CD4-positive, alpha-beta T cell treated with Interleukin-15 for 4 hours (primary cell): ENCODE results near the gene MSI2.

Source experiments
- DNase-seq: peaks from one replicate; pipeline ENCODE4 v3.0.0-alpha.2; 2020; ENCODE audit warnings: low spot score

MSI2 gene

DNA sequence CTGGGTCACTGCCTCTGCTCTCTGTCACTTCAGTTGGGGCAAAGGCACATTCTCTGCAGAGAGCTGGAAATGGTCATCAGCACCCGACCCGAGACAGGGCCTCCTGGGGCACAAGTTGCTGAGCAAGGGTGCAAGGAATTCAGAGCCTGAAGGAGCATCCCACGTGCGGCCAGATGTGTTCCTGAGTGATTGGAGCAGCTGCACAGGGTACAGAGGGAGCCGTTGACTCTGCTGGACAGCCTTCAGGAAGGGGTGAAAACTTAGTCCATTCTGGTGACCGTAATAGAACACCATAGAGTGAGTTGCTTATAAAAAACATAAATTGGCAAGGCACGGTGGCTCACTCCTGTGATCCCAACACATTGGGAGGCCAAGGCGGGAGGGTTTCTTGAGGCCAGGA, 382.0 kb downstream of the MSI2 start:
- DNase-seq = no peak

GRCh38 chr17:57639381-57639780, 383.1 kb downstream of the MSI2 start:
- no peak for DNase-seq

DNA sequence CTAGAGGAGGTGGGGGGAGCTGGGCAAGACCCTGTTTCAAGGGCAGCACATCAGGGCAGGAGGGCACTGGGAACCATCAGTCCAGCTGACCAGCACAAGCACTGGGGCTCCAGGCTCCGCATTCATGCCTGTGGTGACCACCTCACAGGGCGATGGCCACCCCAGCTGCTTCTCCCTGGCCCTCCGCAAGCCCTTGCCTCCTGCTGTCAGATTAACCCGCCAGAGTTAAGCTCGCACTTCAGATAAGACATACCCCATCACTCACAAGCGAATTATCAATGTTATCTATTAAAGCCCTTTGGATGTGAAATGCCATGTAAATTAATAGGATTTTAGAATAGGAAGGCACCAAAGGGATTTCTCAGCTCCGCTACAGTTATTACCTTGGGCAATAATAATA, 383.8 kb downstream of the MSI2 start:
- no peak for DNase-seq

DNA sequence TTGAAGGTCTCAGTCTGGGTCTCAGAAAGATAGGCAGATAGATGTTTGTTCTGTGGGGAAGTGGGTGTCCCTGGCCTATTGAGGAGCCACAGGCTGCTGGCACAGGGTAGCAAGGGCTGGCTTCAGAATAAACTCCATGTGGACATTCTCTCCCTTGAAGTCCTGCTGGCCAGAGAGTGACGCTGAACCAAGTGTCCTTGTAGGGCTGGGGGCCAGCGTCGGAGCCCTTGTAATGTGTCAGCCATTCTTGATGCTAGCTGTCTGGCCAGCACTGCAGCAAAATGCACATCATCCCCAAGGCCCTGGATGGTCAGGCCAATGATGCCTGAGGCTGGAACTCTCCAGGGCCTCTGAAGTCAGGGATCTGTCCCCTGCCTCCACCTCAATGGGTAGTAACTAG, 385.4 kb downstream of the MSI2 start:
- no peak for DNase-seq

DNA sequence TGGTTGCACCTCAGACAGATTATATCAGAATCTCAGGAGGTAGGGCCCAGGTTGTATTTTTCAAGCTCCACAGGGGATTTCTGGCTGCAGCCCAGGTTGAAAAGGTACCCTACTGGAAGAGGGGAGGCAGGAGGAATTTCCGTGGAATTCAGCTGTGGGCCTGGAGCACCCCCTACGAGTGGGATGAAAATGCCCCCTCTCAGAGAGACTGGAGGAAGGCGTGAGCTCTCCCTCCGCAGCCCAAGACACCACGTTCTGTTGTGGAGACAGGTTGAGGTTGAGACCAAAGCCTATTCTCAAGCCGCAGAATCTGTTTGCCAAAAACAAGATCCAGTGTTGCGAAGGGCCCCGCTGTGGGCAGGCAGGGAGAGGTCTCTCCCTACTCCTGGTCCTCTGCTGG, 386.7 kb downstream of the MSI2 start:
- DNase-seq = no peak

GRCh38 chr17:57644326-57644725, 388.0 kb downstream of the MSI2 start:
- DNase-seq = no peak

- peak; percentile 30 for DNase-seq
These were observed 389.8 kb downstream of the MSI2 start for GRCh38 chr17:57645950-57646665.

DNA sequence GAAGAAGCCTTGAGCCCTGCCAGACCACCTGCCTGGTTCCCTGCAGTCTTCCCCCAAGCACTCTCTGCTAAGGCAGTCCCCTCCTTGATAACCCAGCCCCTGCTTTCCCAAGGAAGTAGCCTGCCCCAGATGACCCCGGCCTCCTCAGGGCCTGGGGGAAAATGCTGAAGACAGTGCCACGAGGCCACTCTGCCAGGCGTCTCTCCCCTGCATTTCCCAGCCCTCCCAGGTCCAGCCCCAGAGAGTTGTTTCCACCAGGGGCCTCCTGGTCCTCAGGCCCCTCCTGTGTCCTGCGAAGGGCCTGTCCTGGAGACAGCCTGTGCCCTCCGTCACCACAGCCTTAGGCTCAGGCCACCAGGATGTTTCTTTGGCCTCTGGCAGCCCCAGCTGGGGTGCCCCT, 392.4 kb downstream of the MSI2 start:
- no peak for DNase-seq

DNA sequence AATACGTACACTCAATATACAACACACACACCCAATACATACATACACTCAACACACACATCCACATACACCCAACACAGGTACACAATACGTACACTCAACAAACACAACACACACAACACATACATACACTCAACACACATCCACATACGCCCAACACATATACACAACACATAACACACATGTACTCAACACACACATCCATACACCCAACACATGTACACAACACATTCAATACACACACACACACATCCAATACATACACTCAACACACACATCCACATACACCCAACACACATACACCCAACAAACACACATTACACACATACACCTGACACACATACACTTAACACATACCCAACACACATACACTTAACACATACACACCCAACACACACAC, 392.9 kb downstream of the MSI2 start:
- no peak for DNase-seq

- no peak for DNase-seq
These were observed 393.6 kb downstream of the MSI2 start for GRCh38 chr17:57649731-57650484.

DNA sequence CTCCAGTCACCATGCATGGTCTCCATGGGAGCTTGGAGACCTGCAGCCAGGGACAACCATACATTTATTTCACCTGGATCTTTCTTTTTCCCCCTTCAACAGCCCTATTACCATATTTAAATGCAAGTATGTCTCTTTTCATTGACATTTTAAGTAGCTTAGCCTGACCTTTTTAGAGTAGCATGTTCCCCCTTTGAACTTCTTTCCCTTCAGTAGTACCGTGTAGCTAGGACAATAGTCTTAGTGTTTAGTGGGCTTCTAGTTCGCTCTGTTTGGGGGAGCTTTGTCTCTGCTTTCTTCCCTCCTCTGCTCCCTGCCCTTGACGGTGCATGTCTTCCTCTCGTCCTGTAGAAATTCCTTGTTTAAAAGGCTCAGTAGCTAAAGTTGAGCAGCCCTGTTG, 394.2 kb downstream of the MSI2 start:
- no peak for DNase-seq

DNA sequence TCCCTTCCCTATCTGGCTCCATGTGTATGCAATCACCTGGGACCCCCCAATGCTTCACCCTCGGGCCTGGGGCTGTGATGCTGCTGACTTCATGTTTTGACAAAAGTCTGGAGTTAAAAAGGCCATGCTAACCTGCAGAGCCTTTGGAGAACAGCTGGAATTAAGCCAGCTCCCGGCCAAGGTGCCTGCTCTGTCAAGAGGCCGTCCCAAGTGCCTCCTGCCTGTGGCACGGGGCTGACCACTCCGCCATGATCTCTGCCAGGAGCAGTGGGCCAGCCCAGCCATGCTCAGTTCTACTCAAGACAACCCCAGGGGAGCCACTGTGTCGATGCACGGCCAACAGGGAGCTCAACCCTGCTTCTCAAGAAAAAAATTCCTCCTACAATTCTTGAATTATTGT, 395.1 kb downstream of the MSI2 start:
- DNase-seq = no peak

DNA sequence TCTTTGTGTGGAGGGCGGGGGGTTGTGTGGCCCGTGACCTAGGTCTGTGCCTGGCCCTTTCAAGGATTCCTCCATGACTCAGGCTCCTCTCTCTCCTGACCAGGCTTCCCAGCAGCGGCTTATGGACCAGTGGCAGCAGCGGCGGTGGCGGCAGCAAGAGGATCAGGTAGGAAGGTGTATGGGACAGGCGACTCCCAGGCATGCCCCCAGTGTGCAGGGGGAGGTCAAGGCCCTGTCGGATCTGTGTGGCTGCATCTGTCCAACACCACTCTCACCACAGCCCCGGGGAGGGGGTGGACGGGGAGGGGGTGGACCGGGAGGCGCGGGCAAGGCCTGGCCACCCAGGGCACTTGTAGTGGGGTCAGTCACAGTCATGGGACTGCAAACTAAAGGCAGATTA, 395.7 kb downstream of the MSI2 start:
- DNase-seq = no peak

DNA sequence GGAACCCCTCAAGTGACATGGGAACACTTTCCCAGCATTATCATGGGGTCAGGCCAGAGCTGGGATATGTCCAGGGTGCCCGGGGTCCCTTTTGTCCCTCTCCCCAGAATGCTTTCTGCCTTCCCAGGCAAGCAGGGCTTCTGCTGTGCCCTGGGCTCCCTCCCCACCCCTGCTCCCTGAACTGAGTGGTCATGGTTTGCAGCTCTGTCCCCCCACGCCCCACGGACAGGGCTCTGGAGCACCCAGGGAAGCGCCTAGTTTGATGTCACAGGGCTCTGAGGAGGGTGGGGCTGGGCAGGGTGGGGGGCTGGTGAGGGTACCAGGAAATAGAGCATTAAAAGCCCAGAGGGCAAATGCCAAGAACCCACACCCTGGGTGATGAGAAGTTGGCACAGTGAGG, 396.5 kb downstream of the MSI2 start:
- no peak for DNase-seq

GRCh38 chr17:57653279-57653678, 397.0 kb downstream of the MSI2 start:
- no peak for DNase-seq

DNA sequence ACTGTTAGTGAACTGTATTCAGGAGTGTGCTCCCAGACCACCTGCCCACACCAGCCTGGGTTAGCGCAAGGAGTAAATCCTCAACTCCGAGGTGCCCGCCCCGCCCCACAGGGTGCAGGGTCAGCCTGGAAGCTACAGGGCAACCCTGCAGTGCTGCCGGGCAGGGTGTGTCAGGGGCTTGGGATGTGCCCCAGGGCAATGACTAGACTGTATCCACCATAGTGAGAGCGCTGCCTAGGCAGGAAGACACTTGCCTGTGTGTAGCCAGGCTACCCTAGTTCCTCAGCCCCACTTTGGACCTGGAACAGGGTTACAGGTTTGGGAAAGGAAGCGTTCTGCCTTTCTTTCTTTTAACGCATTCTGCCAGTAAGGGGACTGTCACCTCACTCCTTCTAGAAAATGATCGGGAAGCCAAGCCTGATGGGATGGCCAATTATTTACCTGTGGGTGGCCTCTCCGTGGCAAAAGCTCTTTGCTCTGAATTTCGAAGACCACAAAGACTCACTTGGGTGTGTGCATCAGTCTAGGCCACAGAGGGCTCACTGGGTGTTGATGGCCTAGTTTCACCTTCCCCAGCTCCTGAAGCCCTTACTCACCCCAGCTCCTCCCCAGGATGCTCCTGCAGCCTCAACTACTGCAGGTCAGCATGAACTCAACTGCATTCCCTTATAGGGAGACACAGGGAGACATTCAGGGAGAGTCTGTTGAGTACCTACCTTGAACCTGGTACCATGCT, 397.9 kb downstream of the MSI2 start:
- no peak for DNase-seq

DNA sequence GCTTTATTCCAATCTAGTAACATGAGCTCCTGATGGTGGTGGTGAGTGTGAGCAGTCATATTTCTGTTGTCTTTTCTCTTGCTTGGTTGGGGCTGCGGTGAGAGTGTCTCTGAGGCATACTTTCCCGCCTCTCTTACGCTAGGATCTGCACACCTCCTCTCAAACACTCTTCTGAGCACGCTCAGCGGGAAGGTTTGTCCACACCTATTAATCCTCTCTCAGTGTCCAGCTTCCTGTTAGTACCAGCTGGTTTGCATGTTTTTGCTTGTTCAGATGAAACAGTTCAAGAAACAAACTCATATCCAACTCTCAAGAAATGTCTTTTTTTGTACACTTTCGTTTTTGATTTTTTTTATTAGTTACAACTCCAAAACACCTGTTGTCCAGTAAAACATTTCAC, 399.2 kb downstream of the MSI2 start:
- DNase-seq = no peak

DNA sequence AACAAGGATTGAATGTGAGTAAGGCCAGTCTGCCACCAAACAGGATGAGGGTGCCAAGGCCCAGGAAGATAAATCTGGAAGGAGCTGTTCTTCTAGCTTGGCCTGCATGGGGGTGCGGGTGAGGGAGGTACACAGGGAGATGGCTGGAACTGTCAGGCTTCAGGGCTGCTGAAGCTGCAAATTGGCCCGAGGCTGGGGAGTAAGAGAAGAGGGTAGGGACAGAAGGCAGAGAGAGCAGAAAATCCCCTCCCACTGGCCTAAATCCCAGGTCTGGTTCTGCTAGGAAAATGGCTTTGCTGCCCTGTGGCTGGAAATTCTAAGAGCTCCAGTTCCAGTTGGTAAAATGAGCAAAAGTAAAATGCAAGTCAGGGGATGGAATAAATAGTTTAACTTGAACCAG, 400.9 kb downstream of the MSI2 start:
- no peak for DNase-seq

DNA sequence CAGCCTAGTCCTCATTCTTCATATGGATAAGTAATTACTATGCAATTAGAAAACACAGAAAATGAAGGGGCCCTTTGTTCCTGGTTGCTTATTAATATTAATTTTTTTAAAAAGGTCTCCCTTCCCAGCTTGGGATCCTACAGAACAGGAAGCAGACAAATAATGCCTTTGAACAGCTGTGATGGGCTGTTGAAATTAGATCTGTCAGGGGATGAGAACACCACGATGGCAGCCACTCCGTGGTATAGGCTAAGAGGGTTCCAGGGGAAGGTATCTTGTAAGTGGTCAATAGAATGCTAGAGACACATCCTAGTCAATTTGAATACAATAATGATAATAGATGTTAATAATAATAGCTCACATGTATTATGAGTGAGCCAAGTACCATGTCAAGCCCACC, 405.7 kb downstream of the MSI2 start:
- DNase-seq = no peak

DNA sequence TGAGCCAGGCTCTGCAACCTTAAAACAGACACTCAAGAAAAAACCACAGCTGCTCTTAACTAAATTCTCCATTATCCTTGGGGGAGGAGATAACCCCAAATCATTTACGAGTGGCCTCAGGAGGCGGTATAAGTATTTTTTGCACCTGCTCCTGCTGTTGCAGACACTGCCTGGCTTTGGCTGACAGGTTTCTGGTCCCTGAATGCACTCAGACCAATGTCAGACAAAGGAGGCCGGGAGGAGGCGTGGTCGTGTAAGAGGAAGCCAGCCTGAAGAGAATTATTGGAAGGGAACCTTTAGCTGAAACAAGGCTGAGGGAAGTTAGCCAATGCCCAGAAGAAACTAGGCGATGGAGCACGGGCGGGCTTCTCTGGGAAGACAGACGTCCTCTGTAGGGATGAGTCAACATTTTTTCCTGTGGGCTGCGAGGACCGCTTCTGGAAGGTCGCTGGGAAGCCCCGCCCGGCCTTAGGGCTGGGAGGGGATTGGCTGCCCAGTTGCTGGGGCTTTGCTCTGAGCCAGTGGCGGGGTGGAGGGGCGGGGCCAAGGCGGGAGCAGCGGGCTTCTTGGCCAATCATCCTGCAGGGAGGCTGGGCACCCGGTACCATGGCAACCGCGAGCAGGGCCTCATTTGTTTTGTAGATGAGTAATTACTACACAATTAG, 406.5 kb downstream of the MSI2 start:
- DNase-seq = peak; percentile 41

DNA sequence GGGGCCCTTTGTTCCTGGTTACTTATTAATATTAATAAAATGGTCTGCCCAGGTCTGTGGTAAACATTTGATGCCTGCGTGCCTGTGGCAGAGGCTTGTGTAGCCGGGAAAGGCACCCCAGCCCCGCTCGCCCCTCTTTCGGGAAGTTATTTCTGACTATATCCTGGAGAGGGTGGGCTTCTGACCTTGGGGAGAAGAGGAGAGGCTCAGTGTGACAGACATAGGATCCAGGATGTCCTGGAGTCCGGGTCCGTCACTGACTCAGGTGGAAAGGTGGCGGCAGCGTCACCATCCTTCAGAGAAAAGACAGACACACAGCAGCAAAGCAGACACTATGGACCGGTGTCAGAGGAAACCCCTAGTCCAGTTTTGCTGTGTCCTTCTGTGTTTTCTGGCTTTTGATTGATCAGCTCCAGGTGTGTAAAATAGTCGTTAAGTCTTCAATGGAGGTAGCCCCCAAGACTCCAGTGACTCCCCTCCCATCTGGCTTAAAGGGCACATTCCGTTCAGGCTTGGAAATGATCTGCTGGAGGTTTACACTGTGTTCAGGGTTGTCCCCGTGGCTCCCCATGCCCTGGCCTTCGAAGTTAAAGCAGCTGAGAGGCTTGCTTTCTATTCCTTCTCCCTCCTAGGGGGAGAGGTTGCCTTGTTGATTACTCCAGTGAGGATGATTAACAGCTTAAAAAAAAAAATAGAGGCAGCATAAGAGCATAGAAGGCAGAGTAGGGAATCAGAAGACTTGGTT, 407.2 kb downstream of the MSI2 start:
- no peak for DNase-seq

DNA sequence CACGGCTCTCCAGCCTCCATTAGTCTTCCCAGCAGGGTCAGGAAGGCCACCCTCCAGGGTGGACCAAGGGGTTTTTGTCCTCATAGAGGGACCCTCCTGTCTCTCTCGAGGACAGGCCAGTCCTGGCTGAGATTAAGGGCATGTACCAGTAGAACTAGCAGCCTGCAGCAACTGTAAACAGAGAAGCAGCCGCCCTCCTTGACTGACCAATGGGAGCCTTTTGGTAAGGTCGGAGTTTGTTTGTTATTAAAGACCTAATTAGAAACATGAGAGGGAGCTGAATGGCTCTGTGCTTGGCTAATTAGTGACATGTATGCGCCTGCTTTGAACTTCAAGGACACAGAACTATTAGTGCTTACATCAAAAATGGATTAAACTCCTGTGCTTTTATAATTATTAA, 408.8 kb downstream of the MSI2 start:
- no peak for DNase-seq
